ENCODE data around the gene ASB16. TPM values are rescaled to one million over a fixed set of nuclear protein-coding genes. Genes with fewer than 3 reads are reported as not detected.

Gene ASB16
- total and polyA plus RNA-seq, 2 donors (not counting 3 experiments of a cell fraction or from before 2014, with no cell fraction given), result not detected

GRCh38 chr17:44216694-44217093 lies 46.2 kb downstream of the ASB16 start:
- POLR2A ChIA-PET, result no interaction called here
- no peak for DNase-seq (ENCODE audit: low read depth, low spot score)
- no peak for FAIRE-seq
- H3K27me3 ChIP-seq (ENCODE audit: control insufficient read depth in 2 of 2, insufficient read depth in 2 of 2, low read length in 2 of 2), result no peaks in the 10 kb centered on the region
- peaks cover 28% of the 10 kb centered on the region for H3K79me2 ChIP-seq (ENCODE audit: control insufficient read depth, insufficient read depth, low read length)
- no peak overlapping the region for H2AFZ ChIP-seq (ENCODE audit: low read depth, low read length)
- no peaks in the 10 kb centered on the region for H3K9me1 ChIP-seq (replicated peaks; ENCODE audit: control insufficient read depth, extremely low read depth, insufficient read depth, low read length)
- H3K27ac ChIP-seq (ENCODE audit: insufficient read depth, low read depth, low read length), result no peak overlapping the region
- no peaks in the 10 kb centered on the region for H3K9me3 ChIP-seq (replicated peaks; ENCODE audit: control insufficient read depth, insufficient read depth, low read length)
- dilution Hi-C loops (cut with MboI; ENCODE audit: extremely low pct_ligation_motif_present, low sequenced_read_pairs) (no loop called here), intact Hi-C loops (cut with micrococcal nuclease) (no loop called here)
- no TSS peak for BruUV-seq (replicated peaks)
- TF ChIP-seq GATA2 (IDR thresholded peaks at IDR 0.05; ENCODE audit: insufficient read depth, insufficient read length, low read depth, low read length) (no peak), CTCF (IDR thresholded peaks at IDR 0.05; ENCODE audit: extremely low read depth in 1 of 2, insufficient read depth in 1 of 2, low read depth in 1 of 2, low read length in 2 of 2) (no peak), POLR2AphosphoS5 (IDR thresholded peaks at IDR 0.05; ENCODE audit: insufficient read depth, low read depth, low read length) (no peak), JUN (IDR thresholded peaks at IDR 0.05; ENCODE audit: borderline replicate concordance, insufficient read depth, insufficient read length, low read depth) (no peak), POLR2A (IDR thresholded peaks at IDR 0.05; ENCODE audit: low read depth, low read length) (no peak), FOS (IDR thresholded peaks at IDR 0.05; ENCODE audit: borderline replicate concordance, insufficient read depth, low read length) (no peak), EZH2 (IDR thresholded peaks at IDR 0.05; ENCODE audit: borderline replicate concordance, low read depth, low read length, severe bottlenecking) (no peak), MAX (IDR thresholded peaks at IDR 0.05; ENCODE audit: insufficient read depth, insufficient read length) (no peak), MYC (IDR thresholded peaks at IDR 0.05; ENCODE audit: low read depth, low read length) (no peak)
- no peak overlapping the region for H3K4me2 ChIP-seq (ENCODE audit: insufficient read depth, low read length)
- no peak overlapping the region for H3K4me3 ChIP-seq (replicated peaks in 1 of 3; ENCODE audit: insufficient read depth in 1 of 3, low read depth in 1 of 3, low read length in 3 of 3)
- H3K9ac ChIP-seq (replicated peaks; ENCODE audit: extremely low read depth, insufficient read depth, low read length), result no peak overlapping the region
- peaks cover 16% of the 10 kb centered on the region for H3K4me1 ChIP-seq (ENCODE audit: control insufficient read depth, extremely low read depth, insufficient read depth, low read length)
- no peaks in the 10 kb centered on the region for H4K20me1 ChIP-seq (replicated peaks; ENCODE audit: control insufficient read depth, extremely low read depth, insufficient read depth, low read length)
- CTCF ChIA-PET, result interaction anchor here (1.2 to 7.3 kb wide), 5 partner anchors 13 to 135 kb away, joined by 3 to 68 read pairs (median 6); partner anchors contain the start of gene SLC25A39
- H3K36me3 ChIP-seq (ENCODE audit: control insufficient read depth in 2 of 2, extremely low read depth in 1 of 2, insufficient read depth in 2 of 2, low read length in 2 of 2), result peaks cover 19 to 31% of the 10 kb centered on the region in 2 experiments

Measured in endothelial cell of umbilical vein (primary cell).